ENCODE results near the gene DLK1.

DLK1 gene

GRCh38 chr14:100755649-100756048, 29.0 kb downstream of the DLK1 start:
- Histone ChIP-seq H3K27ac (no peak overlapping the region), H3K4me3 (ENCODE audit: low read depth, low read length) (no peak overlapping the region), H3K36me3 (ENCODE audit: control insufficient read depth, insufficient read depth, low read length) (no peaks in the 10 kb centered on the region), H3K4me2 (ENCODE audit: low read length) (no peak overlapping the region), H3K9ac (no peak overlapping the region), H3K4me1 (no peaks in the 10 kb centered on the region), H3K79me2 (no peaks in the 10 kb centered on the region), H3K9me3 (ENCODE audit: control insufficient read depth, low read length) (no peaks in the 10 kb centered on the region), H3K27me3 (ENCODE audit: control insufficient read depth, insufficient read depth, low read length) (no peaks in the 10 kb centered on the region), H2AFZ (no peak overlapping the region)
- TF ChIP-seq CTCF (IDR thresholded peaks at IDR 0.05) = no peak

GRCh38 chr14:100761481-100761880, 34.8 kb downstream of the DLK1 start:
- Histone ChIP-seq H3K36me3 (ENCODE audit: control insufficient read depth, insufficient read depth, low read length) (no peaks in the 10 kb centered on the region), H2AFZ (no peak overlapping the region), H3K27ac (no peak overlapping the region), H3K27me3 (ENCODE audit: control insufficient read depth, insufficient read depth, low read length) (no peaks in the 10 kb centered on the region), H3K4me3 (ENCODE audit: low read depth, low read length) (no peak overlapping the region), H3K9me3 (ENCODE audit: control insufficient read depth, low read length) (no peaks in the 10 kb centered on the region), H3K4me1 (no peaks in the 10 kb centered on the region), H3K79me2 (no peaks in the 10 kb centered on the region), H3K9ac (no peak overlapping the region), H3K4me2 (ENCODE audit: low read length) (no peak overlapping the region)
- TF ChIP-seq CTCF (IDR thresholded peaks at IDR 0.05) = no peak

- H3K27me3 ChIP-seq (ENCODE audit: control insufficient read depth, insufficient read depth, low read length) = no peaks in the 10 kb centered on the region
- TF ChIP-seq CTCF (IDR thresholded peaks at IDR 0.05) = no peak
Measured at GRCh38 chr14:100762089-100762515, 35.4 kb downstream of the DLK1 start.

GRCh38 chr14:100762901-100763300, 36.2 kb downstream of the DLK1 start:
- H3K9ac ChIP-seq = no peak overlapping the region
- H2AFZ ChIP-seq = no peak overlapping the region
- H3K27me3 ChIP-seq (ENCODE audit: control insufficient read depth, insufficient read depth, low read length) = no peaks in the 10 kb centered on the region
- no peak for TF ChIP-seq CTCF (IDR thresholded peaks at IDR 0.05)
- no peak overlapping the region for H3K4me2 ChIP-seq (ENCODE audit: low read length)
- H3K27ac ChIP-seq = no peak overlapping the region
- no peaks in the 10 kb centered on the region for H3K4me1 ChIP-seq
- no peaks in the 10 kb centered on the region for H3K79me2 ChIP-seq
- no peaks in the 10 kb centered on the region for H3K9me3 ChIP-seq (ENCODE audit: control insufficient read depth, low read length)
- no peaks in the 10 kb centered on the region for H3K36me3 ChIP-seq (ENCODE audit: control insufficient read depth, insufficient read depth, low read length)
- no peak overlapping the region for H3K4me3 ChIP-seq (ENCODE audit: low read depth, low read length)

More at GRCh38 chr14:100762089-100762515, 35.4 kb downstream of the DLK1 start:
- Histone ChIP-seq H3K4me2 (ENCODE audit: low read length) (no peak overlapping the region), H3K27ac (no peak overlapping the region), H3K4me3 (ENCODE audit: low read depth, low read length) (no peak overlapping the region), H3K79me2 (no peaks in the 10 kb centered on the region), H3K9ac (no peak overlapping the region), H3K36me3 (ENCODE audit: control insufficient read depth, insufficient read depth, low read length) (no peaks in the 10 kb centered on the region), H2AFZ (no peak overlapping the region), H3K9me3 (ENCODE audit: control insufficient read depth, low read length) (no peaks in the 10 kb centered on the region), H3K4me1 (no peaks in the 10 kb centered on the region)

- Histone ChIP-seq H3K9me3 (ENCODE audit: control insufficient read depth, low read length) (no peaks in the 10 kb centered on the region), H3K4me1 (no peaks in the 10 kb centered on the region), H3K9ac (no peak overlapping the region), H3K79me2 (no peaks in the 10 kb centered on the region), H3K36me3 (ENCODE audit: control insufficient read depth, insufficient read depth, low read length) (no peaks in the 10 kb centered on the region), H3K4me2 (ENCODE audit: low read length) (no peak overlapping the region), H3K27me3 (ENCODE audit: control insufficient read depth, insufficient read depth, low read length) (no peaks in the 10 kb centered on the region), H3K4me3 (ENCODE audit: low read depth, low read length) (no peak overlapping the region), H3K27ac (no peak overlapping the region), H2AFZ (no peak overlapping the region)
- TF ChIP-seq CTCF (IDR thresholded peaks at IDR 0.05) = no peak
Measured at GRCh38 chr14:100764471-100765115, 37.9 kb downstream of the DLK1 start.
